Spleen (tissue), 11 donors: Measurements from ENCODE around the gene CD209. TPM values are rescaled to one million over a fixed set of nuclear protein-coding genes. Genes with fewer than 3 reads are reported as not detected.

Experiments used
- DNase-seq: peaks from one replicate; pipeline ENCODE4 v3.0.0-alpha.2; 2020
- H3K27ac ChIP-seq, 8 donors: fragments of 200-600 bp; sonication (generic) in 7 of 8; 1 replicate in 4 of 8; 2 replicates in 4 of 8; pipeline versions ENCODE4 v1.5.0 to v1.8.0; 2016 to 2021; ENCODE audit warnings: inconsistent platforms in 4 of 8, mild to moderate bottlenecking in 4 of 8, moderate library complexity in 1 of 8
- H3K27me3 ChIP-seq, 7 donors: fragments of 200-600 bp; sonication (generic) in 6 of 7; replicated peaks in 1 of 7; 1 replicate in 4 of 7; 2 replicates in 3 of 7; pipeline versions ENCODE4 v1.5.0 to v1.8.0; 2016 to 2021; ENCODE audit warnings: inconsistent platforms in 3 of 7, mild to moderate bottlenecking in 1 of 7
- H3K36me3 ChIP-seq, 6 donors: fragments of 200-600 bp; sonication (generic) in 5 of 6; 1 replicate in 4 of 6; 2 replicates in 2 of 6; pipeline versions ENCODE4 v1.5.0 to v1.8.0; 2016 to 2021; ENCODE audit warnings: inconsistent platforms in 2 of 6
- H3K4me1 ChIP-seq, 6 donors: fragments of 200-600 bp; sonication (generic) in 5 of 6; 1 replicate in 3 of 6; 2 replicates in 3 of 6; pipeline versions ENCODE4 v1.5.0 to v1.8.0; 2016 to 2021; ENCODE audit warnings: inconsistent platforms in 3 of 6
- H3K4me3 ChIP-seq, 8 donors: fragments of 200-600 bp; sonication (generic) in 7 of 8; 1 replicate in 4 of 8; 2 replicates in 4 of 8; pipeline versions ENCODE4 v1.5.0 to v1.8.0; 2016 to 2021; ENCODE audit warnings: inconsistent platforms in 4 of 8, mild to moderate bottlenecking in 4 of 8, moderate library complexity in 2 of 8
- H3K9me3 ChIP-seq, 8 donors: fragments of 200-600 bp; sonication (generic) in 7 of 8; 1 replicate in 4 of 8; 2 replicates in 4 of 8; pipeline versions ENCODE4 v1.5.0 to v1.8.0; 2016 to 2021; ENCODE audit warnings: inconsistent platforms in 4 of 8
- CTCF ChIP-seq, 11 experiments: fragments of 200-600 bp in 7 of 11; fragments of 450-650 bp in 4 of 11; sonication (generic) in 4 of 11; IDR thresholded peaks in 8 of 11; conservative IDR thresholded peaks in 3 of 11; 1 replicate in 7 of 11; 2 replicates in 4 of 11; pipeline versions ENCODE4 v1.4.0 to v1.8.0; 2016 to 2021; ENCODE audit warnings: antibody characterized with exemption in 11 of 11, inconsistent platforms in 4 of 11, mild to moderate bottlenecking in 1 of 11
- POLR2A ChIP-seq, 3 donors: fragments of 450-650 bp; IDR thresholded peaks; one replicate each; pipeline ENCODE4 v1.5.1; 2017; ENCODE audit warnings: antibody characterized with exemption in 3 of 3, mild to moderate bottlenecking in 1 of 3
- POLR2AphosphoS5 ChIP-seq, 3 donors: sonication (generic); formaldehyde crosslinking; IDR thresholded peaks; one replicate each; pipeline ENCODE4 v1.5.1; 2017; ENCODE audit warnings: antibody characterized with exemption in 3 of 3
- WGBS, 5 donors: extraction: QIAGEN DNeasy Blood & Tissue Kit in 3 of 5; methylation state at CpG; one replicate each; pipeline versions ENCODE4 v1.1.5 to v1.1.7; 2013 to 2018; 5-methylcytosine and 5-hydroxymethylcytosine counted together
- intact Hi-C: fragments of 100-400 bp; cut with DNase I; formaldehyde crosslinking; loops from one replicate; pipeline ENCODE4 v1.15.0; 2023; ENCODE audit warnings: low total_unique reads
- polyA plus RNA-seq, 3 donors: library from polyadenylated mRNA; stranded (reverse); fragments of 200-250 nt; gene quantifications; one replicate each; pipeline ENCODE4 v1.2.1, GENCODE V29; 2013
- total RNA-seq, 7 donors: library from RNA; depleted of rRNA in 3 of 7; stranded (reverse); fragments of >200 nt in 3 of 7; fragmentation: NEBNext Ultra II Directional in 4 of 7; extraction: Animal tissue kit (Norgen Biotek cat#: 25700) in 4 of 7; gene quantifications; one replicate each; pipeline versions ENCODE4 v1.1.0 to v1.2.1, GENCODE V29; 2016 to 2021
- donor health status: healthy with polysubstance abuse.
- donor health status: DM: no; HTN: no; CAD: no; lungs with moderate emphysema.
- donor health status: DM: no; HTN: no; CAD: no.
- donor health status: Bipolar disorder and iron deficiency.
- donor health status: healthy.
- donor health status: DM: no; HTN: no; CAD: no.
- donor health status: DM: yes; HTN: yes; CAD: no.

CD209 gene
- total and polyA plus RNA-seq, 10 donors = 0.42 to 22.2 (median 1.5) TPM

DNA sequence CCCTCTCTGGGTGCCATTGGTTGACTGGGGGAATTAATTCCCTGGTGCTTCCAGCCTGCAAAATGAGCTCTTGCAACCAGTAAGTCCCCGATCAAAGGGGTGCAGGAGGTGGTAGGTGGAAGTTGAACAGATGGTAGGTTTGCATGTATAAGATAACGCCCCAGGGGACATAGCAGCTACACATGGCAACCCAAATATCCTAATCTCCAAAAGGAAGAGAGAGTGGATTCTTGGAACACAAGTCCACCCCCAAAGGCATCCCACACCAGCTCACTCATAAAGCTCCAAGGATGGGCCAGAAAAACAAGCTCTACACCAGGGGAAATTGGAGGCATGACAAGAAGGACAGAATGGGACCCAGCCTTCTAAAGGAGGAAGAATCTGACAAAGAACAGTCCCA lies 4.8 kb downstream of the CD209 start:
- Histone ChIP-seq H3K9me3 (no peaks in the 10 kb centered on the region), H3K27me3 (peaks cover 0 to 17% (median 0%) of the 10 kb centered on the region in 7 donors), H3K4me3 (no peak overlapping the region), H3K36me3 (no peaks in the 10 kb centered on the region), H3K27ac (no peak overlapping the region), H3K4me1 (peaks cover 0 to 32% (median 7%) of the 10 kb centered on the region in 6 donors)
- DNase-seq = peak; percentile 11
- TF ChIP-seq CTCF (IDR thresholded peaks at IDR 0.05 in 8 of 11, conservative IDR thresholded peaks at IDR 0.05 in 3 of 11) (no peak), POLR2A (IDR thresholded peaks at IDR 0.05) (no peak), POLR2AphosphoS5 (IDR thresholded peaks at IDR 0.05) (no peak)
- intact Hi-C loops = no loop called here
- WGBS, 5 donors = 51 to 82% (median 69%) methylated on average over 2 of the region's 2 CpGs

DNA sequence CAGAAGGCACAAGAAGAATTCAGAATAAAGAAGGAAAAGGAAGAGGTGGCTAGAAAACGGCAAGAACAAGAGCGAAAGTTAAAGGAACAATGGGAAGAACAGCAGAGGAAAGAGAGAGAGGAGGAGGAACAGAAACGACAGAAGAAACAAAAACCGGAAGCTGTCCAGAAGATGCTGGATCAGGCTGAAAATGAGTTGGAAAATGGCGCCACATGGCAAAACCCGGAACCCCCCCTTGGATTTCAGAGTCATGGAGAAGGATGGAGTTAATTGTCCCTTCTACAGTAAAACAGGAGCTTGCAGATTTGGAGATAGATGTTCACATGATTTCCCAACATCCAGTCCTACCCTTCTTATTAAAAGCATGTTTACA lies 6.7 kb downstream of the CD209 start:
- Histone ChIP-seq H3K9me3 (no peaks in the 10 kb centered on the region), H3K4me3 (no peak overlapping the region), H3K27ac (peak overlapping the region in 1 of 8 donors; percentile 39), H3K36me3 (no peaks in the 10 kb centered on the region), H3K27me3 (no peaks in the 10 kb centered on the region), H3K4me1 (peaks cover 0 to 28% (median 7%) of the 10 kb centered on the region in 6 donors)
- WGBS, 5 donors = 58 to 73% (median 61%) methylated on average over 6 of the region's 6 CpGs
- DNase-seq = no peak
- intact Hi-C loops = no loop called here
- TF ChIP-seq POLR2AphosphoS5 (IDR thresholded peaks at IDR 0.05) = no peak
- no peak for TF ChIP-seq CTCF (IDR thresholded peaks at IDR 0.05 in 8 of 11, conservative IDR thresholded peaks at IDR 0.05 in 3 of 11)
- TF ChIP-seq POLR2A (IDR thresholded peaks at IDR 0.05) = no peak

- no peaks in the 10 kb centered on the region for H3K36me3 ChIP-seq
- H3K27ac ChIP-seq = peak overlapping the region in 1 of 8 donors; percentile 39
- H3K27me3 ChIP-seq = no peaks in the 10 kb centered on the region
- TF ChIP-seq CTCF (IDR thresholded peaks at IDR 0.05 in 8 of 11, conservative IDR thresholded peaks at IDR 0.05 in 3 of 11) (no peak), POLR2A (IDR thresholded peaks at IDR 0.05) (no peak), POLR2AphosphoS5 (IDR thresholded peaks at IDR 0.05) (no peak)
- no peak for DNase-seq
- no peak overlapping the region for H3K4me3 ChIP-seq
- intact Hi-C loops = no loop called here
- H3K9me3 ChIP-seq = no peaks in the 10 kb centered on the region
- WGBS, 5 donors = 78 to 84% (median 79%) methylated on average over 19 of the region's 19 CpGs
- peaks cover 0 to 28% (median 7%) of the 10 kb centered on the region in 6 donors for H3K4me1 ChIP-seq
Measured at GRCh38 chr19:7739801-7740681, 7.3 kb downstream of the CD209 start.

DNA sequence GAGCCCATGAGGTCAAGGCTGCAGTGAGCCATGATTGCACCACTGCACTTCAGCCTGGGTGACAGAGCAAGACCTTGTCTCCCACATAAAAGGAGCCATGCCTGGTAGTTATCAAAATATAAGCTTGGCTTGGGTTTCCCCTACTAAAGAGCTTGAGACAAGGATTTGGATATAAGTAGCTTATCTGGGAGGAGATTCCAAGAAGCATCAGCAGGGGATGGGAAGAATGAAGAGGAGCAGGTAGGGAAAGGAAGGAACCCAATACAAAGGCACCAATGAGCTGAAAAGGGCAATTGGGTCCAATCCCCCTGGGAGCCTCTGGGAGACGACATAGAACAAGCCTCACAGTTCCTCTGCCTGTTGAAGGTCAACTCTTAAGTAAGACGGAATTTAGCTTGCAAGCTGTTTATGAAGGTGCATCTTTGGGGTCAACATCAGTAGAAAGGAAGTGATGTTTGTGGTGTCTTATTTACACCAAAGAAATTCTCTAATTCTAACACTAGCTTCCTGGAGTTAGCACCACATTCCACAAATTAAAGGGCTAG lies 8.1 kb downstream of the CD209 start:
- TF ChIP-seq POLR2A (IDR thresholded peaks at IDR 0.05) (no peak), CTCF (IDR thresholded peaks at IDR 0.05 in 8 of 11, conservative IDR thresholded peaks at IDR 0.05 in 3 of 11) (no peak), POLR2AphosphoS5 (IDR thresholded peaks at IDR 0.05) (no peak)
- no peak for DNase-seq
- no peak overlapping the region for H3K27ac ChIP-seq
- 32 to 50% (median 43%) methylated on average over 2 of the region's 2 CpGs for WGBS, 5 donors
- H3K4me1 ChIP-seq = peaks cover 0 to 24% (median 4%) of the 10 kb centered on the region in 6 donors
- H3K36me3 ChIP-seq = no peaks in the 10 kb centered on the region
- H3K27me3 ChIP-seq = no peaks in the 10 kb centered on the region
- H3K4me3 ChIP-seq = no peak overlapping the region
- intact Hi-C loops = no loop called here
- H3K9me3 ChIP-seq = no peaks in the 10 kb centered on the region
